DND-41 (cell line): ENCODE data around the gene POU2AF1.

Source experiments
- ATAC-seq: fragments of 200-7000 bp; cut with Tn5 transposase; 3 replicates; pipeline ENCODE4 v1.9.1; 2021; ENCODE audit warnings: low read depth; ENCODE audit not compliant: insufficient read depth
- DNase-seq: peaks from one replicate; pipeline ENCODE4 v3.0.0-alpha.2; 2020
- H2AFZ ChIP-seq: 2 replicates; pipeline ENCODE4 v1.6.0; 2012; ENCODE audit warnings: low read depth, low read length
- H3K27ac ChIP-seq: 2 replicates; pipeline ENCODE4 v1.5.1; 2012; ENCODE audit warnings: low read length, inconsistent platforms
- H3K27me3 ChIP-seq: fragments of 200-600 bp; sonication (generic); 2 replicates; pipeline ENCODE4 v1.6.0; 2012; ENCODE audit warnings: low read length, mild to moderate bottlenecking, inconsistent platforms; ENCODE audit not compliant: insufficient read depth, poor library complexity
- H3K36me3 ChIP-seq: 2 replicates; pipeline ENCODE4 v1.5.1; 2012; ENCODE audit warnings: low read length, inconsistent platforms; ENCODE audit not compliant: insufficient read depth
- H3K4me1 ChIP-seq: 2 replicates; pipeline ENCODE4 v1.5.1; 2012; ENCODE audit warnings: mild to moderate bottlenecking, low read length; ENCODE audit not compliant: insufficient read depth
- H3K4me2 ChIP-seq: 2 replicates; pipeline ENCODE4 v1.6.0; 2012; ENCODE audit warnings: mild to moderate bottlenecking, moderate library complexity, low read length, inconsistent platforms; ENCODE audit not compliant: insufficient read depth
- H3K4me3 ChIP-seq, 2 experiments: fragments of 200-600 bp in 1 of 2; shearing (Covaris generic) in 1 of 2; 2 replicates each; pipeline ENCODE4 v1.5.1; 2012 to 2016; ENCODE audit warnings: inconsistent platforms in 2 of 2, low read length in 2 of 2, mild to moderate bottlenecking in 2 of 2, low read depth in 1 of 2, moderate library complexity in 1 of 2
- H3K79me2 ChIP-seq: 2 replicates; pipeline ENCODE4 v1.6.0; 2012; ENCODE audit warnings: low read length, inconsistent platforms; ENCODE audit not compliant: insufficient read depth
- H3K9ac ChIP-seq: 2 replicates; pipeline ENCODE4 v1.6.0; 2012; ENCODE audit warnings: low read depth, mild to moderate bottlenecking, inconsistent platforms, low read length, moderate library complexity
- H3K9me3 ChIP-seq: 2 replicates; pipeline ENCODE4 v1.5.1; 2012; ENCODE audit warnings: low read length, moderate library complexity, mild to moderate bottlenecking, inconsistent platforms; ENCODE audit not compliant: insufficient read depth, severe bottlenecking
- H4K20me1 ChIP-seq: 2 replicates; pipeline ENCODE4 v1.6.0; 2012; ENCODE audit warnings: low read length; ENCODE audit not compliant: insufficient read depth
- EZH2 ChIP-seq: IDR thresholded peaks from 3 replicates; pipeline ENCODE4 v1.6.1; 2012; ENCODE audit warnings: borderline replicate concordance, low read depth, mild to moderate bottlenecking, moderate library complexity, low read length, inconsistent platforms; ENCODE audit not compliant: severe bottlenecking
- TF ChIP-seq, protein P1 (sequence below): IDR thresholded peaks from 2 replicates; pipeline ENCODE4 v1.5.1; 2012; ENCODE audit warnings: borderline replicate concordance, low read length, moderate library complexity, mild to moderate bottlenecking; ENCODE audit not compliant: poor library complexity, severe bottlenecking; ENCODE audit errors: extremely low read depth

Gene POU2AF1

DNA sequence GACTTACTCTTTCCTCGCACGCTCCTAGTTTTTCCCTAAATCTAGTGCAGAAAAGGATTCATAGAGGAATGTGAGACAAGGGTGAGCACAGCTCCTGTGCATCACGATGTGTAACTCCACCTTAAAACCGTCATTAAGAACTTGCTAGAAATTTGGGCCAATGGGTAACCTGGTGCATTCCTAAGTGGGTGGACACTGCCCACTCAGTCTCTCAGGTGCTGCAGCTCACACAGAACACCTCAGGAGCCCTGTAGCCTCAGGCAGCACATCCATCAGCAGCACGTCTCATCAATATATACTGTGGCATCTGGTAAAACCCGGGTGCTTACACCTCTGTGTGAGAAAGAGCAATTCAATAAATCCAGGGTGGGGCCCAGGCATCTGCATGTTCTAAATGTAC lies 68.4 kb downstream of the POU2AF1 start:
- Histone ChIP-seq H3K9me3 (no peaks in the 10 kb centered on the region), H3K36me3 (no peaks in the 10 kb centered on the region), H3K27me3 (peaks cover 3% of the 10 kb centered on the region), H3K27ac (no peak overlapping the region), H3K79me2 (no peaks in the 10 kb centered on the region), H4K20me1 (no peaks in the 10 kb centered on the region), H2AFZ (no peak overlapping the region), H3K4me3 (no peak overlapping the region), H3K9ac (no peak overlapping the region), H3K4me2 (no peak overlapping the region), H3K4me1 (no peaks in the 10 kb centered on the region)
- no peak for ATAC-seq
- TF ChIP-seq, protein P1, sequence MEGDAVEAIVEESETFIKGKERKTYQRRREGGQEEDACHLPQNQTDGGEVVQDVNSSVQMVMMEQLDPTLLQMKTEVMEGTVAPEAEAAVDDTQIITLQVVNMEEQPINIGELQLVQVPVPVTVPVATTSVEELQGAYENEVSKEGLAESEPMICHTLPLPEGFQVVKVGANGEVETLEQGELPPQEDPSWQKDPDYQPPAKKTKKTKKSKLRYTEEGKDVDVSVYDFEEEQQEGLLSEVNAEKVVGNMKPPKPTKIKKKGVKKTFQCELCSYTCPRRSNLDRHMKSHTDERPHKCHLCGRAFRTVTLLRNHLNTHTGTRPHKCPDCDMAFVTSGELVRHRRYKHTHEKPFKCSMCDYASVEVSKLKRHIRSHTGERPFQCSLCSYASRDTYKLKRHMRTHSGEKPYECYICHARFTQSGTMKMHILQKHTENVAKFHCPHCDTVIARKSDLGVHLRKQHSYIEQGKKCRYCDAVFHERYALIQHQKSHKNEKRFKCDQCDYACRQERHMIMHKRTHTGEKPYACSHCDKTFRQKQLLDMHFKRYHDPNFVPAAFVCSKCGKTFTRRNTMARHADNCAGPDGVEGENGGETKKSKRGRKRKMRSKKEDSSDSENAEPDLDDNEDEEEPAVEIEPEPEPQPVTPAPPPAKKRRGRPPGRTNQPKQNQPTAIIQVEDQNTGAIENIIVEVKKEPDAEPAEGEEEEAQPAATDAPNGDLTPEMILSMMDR: no peak
- TF ChIP-seq EZH2: no peak
- no peak for DNase-seq

DNA sequence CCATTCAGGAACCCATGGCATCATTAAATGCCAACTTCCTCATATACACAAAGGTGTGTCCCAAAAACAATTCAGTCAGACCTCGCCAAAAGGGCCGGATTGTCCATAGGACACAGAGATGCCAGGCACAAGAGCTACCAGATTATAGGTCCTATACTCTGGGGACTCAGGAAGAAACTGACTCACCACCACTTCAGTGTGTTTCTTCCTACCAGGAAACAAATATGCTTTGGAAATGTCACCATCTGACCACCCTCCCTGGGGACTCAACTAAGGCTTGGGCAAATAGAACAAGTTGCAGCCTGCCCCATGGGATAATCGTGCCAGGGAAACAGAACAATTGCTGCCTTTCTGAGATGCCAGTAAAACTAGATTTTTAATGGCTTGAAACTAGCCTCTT lies 69.0 kb downstream of the POU2AF1 start:
- Histone ChIP-seq H4K20me1 (no peaks in the 10 kb centered on the region), H3K27me3 (peaks cover 9% of the 10 kb centered on the region), H3K4me3 (no peak overlapping the region), H3K4me2 (no peak overlapping the region), H3K36me3 (no peaks in the 10 kb centered on the region), H3K79me2 (no peaks in the 10 kb centered on the region), H2AFZ (no peak overlapping the region), H3K9ac (no peak overlapping the region), H3K27ac (no peak overlapping the region), H3K4me1 (no peaks in the 10 kb centered on the region), H3K9me3 (no peaks in the 10 kb centered on the region)
- DNase-seq (no peak), ATAC-seq (no peak)
- TF ChIP-seq EZH2: no peak

DNA sequence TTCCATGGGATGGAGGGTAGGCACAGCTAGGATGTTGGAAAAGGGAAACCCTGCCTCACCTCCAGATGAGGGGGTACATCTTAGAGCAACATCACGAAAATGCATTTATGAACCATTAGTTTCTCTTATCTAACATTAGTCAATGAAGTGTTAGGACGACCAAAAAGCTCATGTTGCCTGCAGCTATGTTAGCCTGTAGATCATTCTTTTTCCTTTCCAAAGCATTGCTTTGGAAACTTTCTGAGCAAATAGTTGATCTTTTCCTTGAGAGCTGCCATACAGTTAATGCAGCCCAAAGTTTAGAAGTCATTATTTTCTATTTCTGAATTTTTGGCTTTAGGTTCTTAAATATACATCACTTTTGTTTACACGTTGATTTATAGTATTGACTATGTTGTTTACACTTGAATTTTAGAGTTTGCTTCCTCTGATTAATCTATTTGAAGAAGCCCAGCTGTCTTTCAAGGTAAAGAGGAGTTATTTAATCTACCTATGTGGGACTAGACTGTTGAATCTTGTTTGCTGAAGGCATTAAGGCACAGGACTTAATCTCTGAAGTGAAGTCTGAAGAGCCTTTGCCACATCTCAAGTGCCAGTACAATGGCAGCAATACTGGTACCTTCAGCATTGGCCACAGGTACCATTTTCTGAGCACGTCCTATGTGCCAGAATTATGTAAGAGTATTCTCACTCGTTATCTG lies 69.7 kb downstream of the POU2AF1 start:
- H3K79me2 ChIP-seq: no peaks in the 10 kb centered on the region
- peaks cover 9% of the 10 kb centered on the region for H3K27me3 ChIP-seq
- no peak for ATAC-seq

DNA sequence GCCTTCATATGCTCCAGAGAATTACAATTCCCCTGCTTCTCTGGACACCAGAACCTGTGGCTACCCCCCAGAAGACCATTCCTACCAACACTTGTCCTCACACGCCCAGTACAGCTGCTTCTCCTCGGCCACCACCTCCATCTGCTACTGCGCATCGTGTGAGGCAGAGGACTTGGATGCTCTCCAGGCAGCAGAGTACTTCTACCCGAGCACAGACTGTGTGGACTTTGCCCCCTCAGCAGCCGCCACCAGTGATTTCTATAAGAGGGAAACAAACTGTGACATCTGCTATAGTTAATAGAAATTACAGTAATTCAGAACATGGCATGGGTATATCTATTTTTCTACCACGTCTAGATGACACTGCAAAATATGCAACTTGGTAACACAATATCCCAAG lies 70.9 kb downstream of the POU2AF1 start:
- TF ChIP-seq, protein P1: no peak
- TF ChIP-seq EZH2: no peak
- Histone ChIP-seq H3K27me3 (peaks cover 9% of the 10 kb centered on the region), H3K27ac (no peak overlapping the region)

More for the DNA sequence above, 69.7 kb downstream of the POU2AF1 start:
- H3K4me2 ChIP-seq: no peak overlapping the region
- H2AFZ ChIP-seq: no peak overlapping the region
- TF ChIP-seq, protein P1: no peak
- no peak for TF ChIP-seq EZH2
- no peaks in the 10 kb centered on the region for H4K20me1 ChIP-seq
- H3K4me1 ChIP-seq: no peaks in the 10 kb centered on the region
- H3K27ac ChIP-seq: no peak overlapping the region
- DNase-seq: no peak
- H3K36me3 ChIP-seq: no peaks in the 10 kb centered on the region
- H3K9me3 ChIP-seq: no peaks in the 10 kb centered on the region
- H3K4me3 ChIP-seq: no peak overlapping the region
- H3K9ac ChIP-seq: no peak overlapping the region

More for the DNA sequence above, 70.9 kb downstream of the POU2AF1 start:
- Histone ChIP-seq H3K4me1 (no peaks in the 10 kb centered on the region), H3K4me2 (no peak overlapping the region), H3K79me2 (no peaks in the 10 kb centered on the region), H3K36me3 (no peaks in the 10 kb centered on the region), H3K9me3 (no peaks in the 10 kb centered on the region), H3K4me3 (no peak overlapping the region), H3K9ac (no peak overlapping the region), H4K20me1 (no peaks in the 10 kb centered on the region), H2AFZ (no peak overlapping the region)
- DNase-seq (no peak), ATAC-seq (no peak)
